Type B pancreatic cell (in vitro differentiated cells): ENCODE results near the gene RNF214. TPM values are rescaled to one million over a fixed set of nuclear protein-coding genes. Genes with fewer than 3 reads are reported as not detected.

Experiments used
- DNase-seq: peaks from one replicate; pipeline ENCODE4 v3.0.0; 2021; ENCODE audit warnings: mixed read lengths; ENCODE audit not compliant: unreplicated experiment; ENCODE audit errors: extremely low spot score
- H3K27ac Mint-ChIP-seq: 2 replicates; pipeline ENCODE4 v1.8.0; 2021; ENCODE audit warnings: mild to moderate bottlenecking, mixed read lengths
- H3K27me3 Mint-ChIP-seq: 2 replicates; pipeline ENCODE4 v1.8.0; 2021; ENCODE audit warnings: mixed read lengths
- H3K36me3 Mint-ChIP-seq: 2 replicates; pipeline ENCODE4 v1.8.0; 2021; ENCODE audit warnings: mixed read lengths
- H3K4me1 Mint-ChIP-seq: one replicate; pipeline ENCODE4 v1.8.0; 2021; ENCODE audit warnings: mixed read lengths; ENCODE audit not compliant: unreplicated experiment
- H3K4me3 Mint-ChIP-seq: 2 replicates; pipeline ENCODE4 v1.8.0; 2021; ENCODE audit warnings: mild to moderate bottlenecking, mixed read lengths
- H3K9me3 Mint-ChIP-seq: 2 replicates; pipeline ENCODE4 v1.8.0; 2021; ENCODE audit warnings: mixed read lengths
- CTCF ChIP-seq: fragments of 200-600 bp; sonication (generic); conservative IDR thresholded peaks from 2 replicates; pipeline ENCODE4 v1.5.0; 2021; ENCODE audit warnings: antibody characterized with exemption, mild to moderate bottlenecking
- total RNA-seq: library from RNA; stranded (reverse); gene quantifications from 2 replicates; pipeline ENCODE4 v1.2.1, GENCODE V29; 2021; ENCODE audit warnings: low replicate concordance

RNF214 gene
- total RNA-seq, 1 donor from 2014 or later = 34.7 TPM

GRCh38 chr11:117314840-117315239 lies 82.4 kb downstream of the RNF214 start:
- no peak for TF ChIP-seq CTCF
- peaks cover 21% of the 10 kb centered on the region for H3K4me1 Mint-ChIP-seq
- no peaks in the 10 kb centered on the region for H3K27me3 Mint-ChIP-seq
- H3K9me3 Mint-ChIP-seq = no peaks in the 10 kb centered on the region
- H3K36me3 Mint-ChIP-seq = no peaks in the 10 kb centered on the region
- H3K4me3 Mint-ChIP-seq = peak overlapping the region; percentile 84
- DNase-seq = no peak
- H3K27ac Mint-ChIP-seq = peak overlapping the region; percentile 48

- Mint-ChIP-seq H3K4me1 (peaks cover 21% of the 10 kb centered on the region), H3K27ac (peak overlapping the region; percentile 48), H3K9me3 (no peaks in the 10 kb centered on the region), H3K27me3 (no peaks in the 10 kb centered on the region), H3K36me3 (no peaks in the 10 kb centered on the region), H3K4me3 (peak overlapping the region; percentile 93)
- DNase-seq = no peak
- TF ChIP-seq CTCF = no peak
These were observed 83.1 kb downstream of the RNF214 start for GRCh38 chr11:117315285-117316196.

GRCh38 chr11:117316197-117316961 lies 83.9 kb downstream of the RNF214 start, which contains the start of gene BACE1:
BACE1 (minus strand) TSS chr11:117316256; CDS start chr11:117315795, 461 bp downstream.
- Mint-ChIP-seq H3K36me3 (no peaks in the 10 kb centered on the region), H3K27me3 (no peaks in the 10 kb centered on the region), H3K4me3 (peak within 1 kb of the TSS; percentile 93), H3K27ac (peak within 1 kb of the TSS; percentile 48), H3K4me1 (peaks cover 21% of the 10 kb centered on the region), H3K9me3 (no peaks in the 10 kb centered on the region)
- TF ChIP-seq CTCF = peak; percentile 47
- peak; percentile 82 for DNase-seq

GRCh38 chr11:117318738-117319137 lies 86.3 kb downstream of the RNF214 start:
- Mint-ChIP-seq H3K27me3 (no peaks in the 10 kb centered on the region), H3K36me3 (no peaks in the 10 kb centered on the region), H3K27ac (no peak overlapping the region)

More at GRCh38 chr11:117318738-117319137, 86.3 kb downstream of the RNF214 start:
- TF ChIP-seq CTCF = no peak
- no peak for DNase-seq
- peaks cover 16% of the 10 kb centered on the region for H3K4me1 Mint-ChIP-seq
- H3K9me3 Mint-ChIP-seq = no peaks in the 10 kb centered on the region
- no peak overlapping the region for H3K4me3 Mint-ChIP-seq
